Loucy (cell line): Measurements from ENCODE around the gene TTC27.

Source experiments
- EZH2phosphoT487 ChIP-seq: fragments of 200-600 bp; IDR thresholded peaks from 2 replicates; pipeline ENCODE4 v1.6.1; 2018; ENCODE audit warnings: antibody characterized with exemption, mild to moderate bottlenecking, moderate library complexity, borderline replicate concordance
- TF ChIP-seq, protein P1 (sequence below): fragments of 200-600 bp; sonication (generic); conservative IDR thresholded peaks from 2 replicates; pipeline ENCODE4 v1.5.1; 2014; ENCODE audit warnings: mild to moderate bottlenecking, antibody characterized with exemption, low read length

DNA sequence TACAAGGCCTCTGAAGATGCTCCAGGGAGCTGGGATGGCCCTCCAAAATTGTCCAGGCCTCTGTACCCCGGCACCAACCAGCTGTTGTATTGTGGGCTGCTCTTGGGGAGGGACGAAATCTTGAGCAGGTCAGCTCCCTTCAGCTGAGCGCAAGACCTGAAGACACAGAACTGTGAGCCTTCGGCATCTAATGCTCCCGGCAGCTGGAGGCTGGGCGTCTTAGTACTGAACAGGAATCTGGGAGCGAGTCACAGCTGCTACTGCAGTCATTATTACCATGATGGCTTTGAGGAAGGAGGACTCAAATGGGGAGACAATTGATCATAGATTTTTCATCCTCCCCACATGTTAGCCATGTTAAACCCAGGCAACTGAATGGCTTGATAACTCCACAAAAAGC is 236.0 kb downstream of the TTC27 start:
- TF ChIP-seq, protein P1, sequence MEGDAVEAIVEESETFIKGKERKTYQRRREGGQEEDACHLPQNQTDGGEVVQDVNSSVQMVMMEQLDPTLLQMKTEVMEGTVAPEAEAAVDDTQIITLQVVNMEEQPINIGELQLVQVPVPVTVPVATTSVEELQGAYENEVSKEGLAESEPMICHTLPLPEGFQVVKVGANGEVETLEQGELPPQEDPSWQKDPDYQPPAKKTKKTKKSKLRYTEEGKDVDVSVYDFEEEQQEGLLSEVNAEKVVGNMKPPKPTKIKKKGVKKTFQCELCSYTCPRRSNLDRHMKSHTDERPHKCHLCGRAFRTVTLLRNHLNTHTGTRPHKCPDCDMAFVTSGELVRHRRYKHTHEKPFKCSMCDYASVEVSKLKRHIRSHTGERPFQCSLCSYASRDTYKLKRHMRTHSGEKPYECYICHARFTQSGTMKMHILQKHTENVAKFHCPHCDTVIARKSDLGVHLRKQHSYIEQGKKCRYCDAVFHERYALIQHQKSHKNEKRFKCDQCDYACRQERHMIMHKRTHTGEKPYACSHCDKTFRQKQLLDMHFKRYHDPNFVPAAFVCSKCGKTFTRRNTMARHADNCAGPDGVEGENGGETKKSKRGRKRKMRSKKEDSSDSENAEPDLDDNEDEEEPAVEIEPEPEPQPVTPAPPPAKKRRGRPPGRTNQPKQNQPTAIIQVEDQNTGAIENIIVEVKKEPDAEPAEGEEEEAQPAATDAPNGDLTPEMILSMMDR, result no peak
- no peak for TF ChIP-seq EZH2phosphoT487
